ENCODE results near the gene C10orf95.

The C10orf95 gene

GRCh38 chr10:102401735-102402511, 49.4 kb downstream of the C10orf95 start:
- DNase-seq (ENCODE audit: low read depth in 2 of 2) = no peak

- no peak for DNase-seq (ENCODE audit: low read depth in 2 of 2)
Observed at GRCh38 chr10:102401342-102401654, 50.0 kb downstream of the C10orf95 start.

GRCh38 chr10:102400598-102401341, 50.6 kb downstream of the C10orf95 start:
- no peak for DNase-seq (ENCODE audit: low read depth in 2 of 2)

GRCh38 chr10:102400076-102400475, 51.3 kb downstream of the C10orf95 start:
- DNase-seq (ENCODE audit: low read depth in 2 of 2) = no peak
